Activated CD4-positive, alpha-beta T cell treated with anti-CD3 and anti-CD28 coated beads, Interleukin-2, amount 10 ng/mL, durations not matched to agents 7 days and 5 days (primary cell): ENCODE results near the gene TMEM244. TPM values are rescaled to one million over a fixed set of nuclear protein-coding genes. Genes with fewer than 3 reads are reported as not detected.

Source experiments
- CTCF ChIA-PET: fragments of 350-600 bp; sonication (Branson Sonifier 250); formaldehyde crosslinking; loops from one replicate; lab custom pipeline; 2021; ENCODE audit warnings: antibody characterized with exemption; lab: Charles Lee
- POLR2A ChIA-PET: fragments of 350-600 bp; sonication (Branson Sonifier 250); formaldehyde crosslinking; loops from one replicate; lab custom pipeline; 2021; ENCODE audit warnings: antibody characterized with exemption; lab: Charles Lee
- DNase-seq: peaks from one replicate; pipeline ENCODE4 v3.0.0-alpha.2; 2020
- H3K27ac Mint-ChIP-seq: one replicate; pipeline ENCODE4 v1.8.0; 2021; ENCODE audit warnings: mild to moderate bottlenecking, moderate library complexity, mixed read lengths
- H3K27me3 Mint-ChIP-seq: one replicate; pipeline ENCODE4 v1.8.0; 2021; ENCODE audit warnings: mixed read lengths
- H3K36me3 Mint-ChIP-seq: one replicate; pipeline ENCODE4 v1.8.0; 2021; ENCODE audit warnings: low read depth, mixed read lengths
- H3K4me1 Mint-ChIP-seq: one replicate; pipeline ENCODE4 v1.8.0; 2021; ENCODE audit warnings: mixed read lengths
- H3K4me3 Mint-ChIP-seq: one replicate; pipeline ENCODE4 v1.8.0; 2021; ENCODE audit warnings: mild to moderate bottlenecking, moderate library complexity, mixed read lengths
- H3K9me3 Mint-ChIP-seq: one replicate; pipeline ENCODE4 v1.8.0; 2021; ENCODE audit warnings: mixed read lengths
- total RNA-seq, 2 experiments: library from RNA; stranded (reverse); gene quantifications; one replicate each; pipeline ENCODE4 v1.2.3, GENCODE V29; 2021

Gene TMEM244
- total RNA-seq, 2 experiments from 2014 or later: not detected

- no peak overlapping the region for H3K27ac Mint-ChIP-seq
- H3K4me1 Mint-ChIP-seq: no peaks in the 10 kb centered on the region
- no peaks in the 10 kb centered on the region for H3K36me3 Mint-ChIP-seq
- ChIA-PET POLR2A (no interaction called here), CTCF (no interaction called here)
- no peaks in the 10 kb centered on the region for H3K9me3 Mint-ChIP-seq
- no peak overlapping the region for H3K4me3 Mint-ChIP-seq
- H3K27me3 Mint-ChIP-seq: peaks cover 10% of the 10 kb centered on the region
- no peak for DNase-seq
Measured at GRCh38 chr6:129787816-129788215, 73.3 kb downstream of the TMEM244 start.

- peaks cover 12% of the 10 kb centered on the region for H3K27me3 Mint-ChIP-seq
- ChIA-PET POLR2A (no interaction called here), CTCF (no interaction called here)
- H3K9me3 Mint-ChIP-seq: no peaks in the 10 kb centered on the region
- no peak overlapping the region for H3K4me3 Mint-ChIP-seq
- H3K27ac Mint-ChIP-seq: no peak overlapping the region
- no peaks in the 10 kb centered on the region for H3K36me3 Mint-ChIP-seq
- DNase-seq: no peak
- no peaks in the 10 kb centered on the region for H3K4me1 Mint-ChIP-seq
Measured at GRCh38 chr6:129786548-129786947, 74.6 kb downstream of the TMEM244 start.

GRCh38 chr6:129785756-129786135, 75.4 kb downstream of the TMEM244 start:
- Mint-ChIP-seq H3K27ac (no peak overlapping the region), H3K36me3 (no peaks in the 10 kb centered on the region), H3K4me1 (no peaks in the 10 kb centered on the region), H3K4me3 (no peak overlapping the region), H3K9me3 (peaks cover 2% of the 10 kb centered on the region), H3K27me3 (peaks cover 12% of the 10 kb centered on the region)
- no peak for DNase-seq
- ChIA-PET POLR2A (no interaction called here), CTCF (no interaction called here)

GRCh38 chr6:129785047-129785755, 75.9 kb downstream of the TMEM244 start:
- H3K4me1 Mint-ChIP-seq: no peaks in the 10 kb centered on the region
- H3K27ac Mint-ChIP-seq: no peak overlapping the region
- CTCF ChIA-PET: no interaction called here
- H3K36me3 Mint-ChIP-seq: no peaks in the 10 kb centered on the region
- H3K27me3 Mint-ChIP-seq: peaks cover 12% of the 10 kb centered on the region
- H3K4me3 Mint-ChIP-seq: no peak overlapping the region
- DNase-seq: no peak
- peaks cover 5% of the 10 kb centered on the region for H3K9me3 Mint-ChIP-seq
- POLR2A ChIA-PET: interaction anchor here (0.7 kb wide), 1 partner anchor 71 kb away, joined by 3 read pairs; no protein-coding TSS in a partner anchor

Other genes with a start within 250 kb of the TMEM244 start
- gene ARHGAP18, start 151.1 kb downstream of the TMEM244 start, total RNA-seq: 1 to 10 TPM; 7.5 to 8.1 TPM
- 10 to 100 TPM; 13.5 to 17.1 TPM for gene L3MBTL3, start 157.3 kb upstream of the TMEM244 start, total RNA-seq